IMR-90 (cell line): ENCODE data around the gene CDK6. TPM values are rescaled to one million over a fixed set of nuclear protein-coding genes. Genes with fewer than 3 reads are reported as not detected.

Experiments
- ATAC-seq: fragments of 200-7000 bp; cut with Tn5 transposase; 2 replicates; pipeline ENCODE4 v1.9.1; 2020; ENCODE audit warnings: low read depth, mild to moderate bottlenecking, moderate library complexity
- BruUV-seq: library from RNA; stranded (reverse); fragments of 400-500 nt; replicated peaks from 2 replicates; lab custom pipeline; 2021; lab: Mats Ljungman, UMichigan
- CTCF ChIA-PET: fragments of 300-600 bp; formaldehyde crosslinking; extraction: SDS; loops from one replicate; lab custom pipeline; 2021; ENCODE audit warnings: antibody characterized with exemption; lab: Yijun Ruan, JAX
- POLR2A ChIA-PET: fragments of 300-600 bp; sonication (Branson Sonifier 250); formaldehyde crosslinking; loops from one replicate; lab custom pipeline; 2022; ENCODE audit warnings: antibody characterized with exemption; ENCODE audit not compliant: unreplicated experiment; lab: Charles Lee
- DNase-seq: peaks from one replicate; pipeline ENCODE4 v3.0.0; 2013
- H2AFZ ChIP-seq: replicated peaks from 2 replicates; pipeline ENCODE3; 2013; ENCODE audit warnings: low read length, mild to moderate bottlenecking; ENCODE audit not compliant: poor library complexity
- H2AK5ac ChIP-seq: 2 replicates; pipeline ENCODE4 v1.6.1; 2013; ENCODE audit warnings: low read depth, low read length, inconsistent platforms
- H2AK9ac ChIP-seq: replicated peaks from 2 replicates; pipeline ENCODE3; 2013; ENCODE audit warnings: mild to moderate bottlenecking, low read depth, low read length, moderate library complexity; ENCODE audit not compliant: poor library complexity
- H2BK120ac ChIP-seq: 2 replicates; pipeline ENCODE4 v1.6.1; 2013; ENCODE audit warnings: low read depth, low read length, inconsistent platforms
- H2BK15ac ChIP-seq: 3 replicates; pipeline ENCODE4 v1.6.1; 2013; ENCODE audit warnings: low read depth, low read length, inconsistent platforms
- H2BK20ac ChIP-seq: 2 replicates; pipeline ENCODE4 v1.6.1; 2013; ENCODE audit warnings: low read depth, mild to moderate bottlenecking, inconsistent platforms, low read length, moderate library complexity
- H2BK5ac ChIP-seq: 2 replicates; pipeline ENCODE4 v1.6.1; 2013; ENCODE audit warnings: mild to moderate bottlenecking, low read depth, low read length, inconsistent platforms; ENCODE audit not compliant: poor library complexity, severe bottlenecking
- H3K14ac ChIP-seq: replicated peaks from 2 replicates; pipeline ENCODE4 v1.6.1; 2013; ENCODE audit warnings: low read depth, low read length, inconsistent platforms
- H3K18ac ChIP-seq: 2 replicates; pipeline ENCODE4 v1.6.1; 2013; ENCODE audit warnings: low read depth, low read length, control low read depth
- H3K23ac ChIP-seq: 2 replicates; pipeline ENCODE4 v1.6.1; 2013; ENCODE audit warnings: low read depth, low read length, inconsistent platforms
- H3K27ac ChIP-seq: 2 replicates; pipeline ENCODE4 v1.5.1; 2013; ENCODE audit warnings: mild to moderate bottlenecking, control low read depth, low read length; ENCODE audit not compliant: insufficient read depth
- H3K27me3 ChIP-seq: 2 replicates; pipeline ENCODE4 v1.6.1; 2013; ENCODE audit warnings: low read length; ENCODE audit not compliant: control insufficient read depth, insufficient read depth
- H3K36me3 ChIP-seq: 2 replicates; pipeline ENCODE4 v1.6.1; 2013; ENCODE audit warnings: low read length, mixed read lengths; ENCODE audit not compliant: control insufficient read depth, insufficient read depth
- H3K4ac ChIP-seq: 2 replicates; pipeline ENCODE4 v1.6.1; 2013; ENCODE audit warnings: low read depth, low read length, inconsistent platforms
- H3K4me1 ChIP-seq: 2 replicates; pipeline ENCODE4 v1.6.1; 2013; ENCODE audit warnings: low read length, mixed read lengths; ENCODE audit not compliant: control insufficient read depth, insufficient read depth
- H3K4me2 ChIP-seq: 2 replicates; pipeline ENCODE4 v1.6.1; 2013; ENCODE audit warnings: low read depth, mild to moderate bottlenecking, control low read depth, low read length, moderate library complexity
- H3K4me3 ChIP-seq: 2 replicates; pipeline ENCODE4 v1.5.1; 2013; ENCODE audit warnings: low read depth, mild to moderate bottlenecking, control low read depth, low read length, moderate library complexity; ENCODE audit not compliant: insufficient read depth
- H3K56ac ChIP-seq: 2 replicates; pipeline ENCODE4 v1.6.1; 2013; ENCODE audit warnings: low read length, inconsistent platforms; ENCODE audit not compliant: insufficient read depth; ENCODE audit errors: extremely low read depth
- H3K79me1 ChIP-seq, 2 experiments: 2 replicates each; pipeline ENCODE4 v1.6.1; 2013; ENCODE audit warnings: low read length in 2 of 2, inconsistent platforms in 1 of 2, low read depth in 1 of 2
- H3K9ac ChIP-seq: 2 replicates; pipeline ENCODE4 v1.6.1; 2013; ENCODE audit warnings: low read depth, low read length, control low read depth
- H3K9me1 ChIP-seq: 2 replicates; pipeline ENCODE4 v1.6.1; 2013; ENCODE audit warnings: low read length, inconsistent platforms; ENCODE audit not compliant: insufficient read depth
- H3K9me3 ChIP-seq: 2 replicates; pipeline ENCODE4 v1.6.1; 2013; ENCODE audit warnings: low read length; ENCODE audit not compliant: control insufficient read depth, insufficient read depth
- H4K20me1 ChIP-seq: 2 replicates; pipeline ENCODE4 v1.6.1; 2013; ENCODE audit warnings: low read length, inconsistent platforms; ENCODE audit not compliant: insufficient read depth
- H4K5ac ChIP-seq: 2 replicates; pipeline ENCODE4 v1.6.1; 2013; ENCODE audit warnings: mild to moderate bottlenecking, low read depth, low read length, control low read depth
- H4K8ac ChIP-seq, 2 experiments: 2 replicates each; pipeline ENCODE4 v1.6.1; 2013; ENCODE audit warnings: low read depth in 2 of 2, low read length in 2 of 2, control low read depth in 1 of 2, inconsistent platforms in 1 of 2
- H4K91ac ChIP-seq: 2 replicates; pipeline ENCODE4 v1.6.1; 2013; ENCODE audit warnings: low read depth, low read length, inconsistent platforms; ENCODE audit not compliant: insufficient read depth
- CEBPB ChIP-seq: IDR thresholded peaks from 2 replicates; pipeline ENCODE4 v1.6.1; 2012; ENCODE audit warnings: low read depth, low read length, improper control_type of control experiment
- SMC3 ChIP-seq: fragments of 150-350 bp; IDR thresholded peaks from 2 replicates; pipeline ENCODE4 v1.6.1; 2016; ENCODE audit warnings: low read depth, mild to moderate bottlenecking, antibody characterized with exemption, low read length, moderate library complexity
- WGBS, 2 experiments: methylation state at CpG; one replicate each; pipeline versions ENCODE4 v1.1.5 to v1.1.7; 2013; ENCODE audit warnings: missing lambda C conversion rate in 2 of 2; ENCODE audit not compliant: insufficient read length in 1 of 2; ENCODE audit errors: extremely low coverage in 2 of 2; 5-methylcytosine and 5-hydroxymethylcytosine counted together
- dilution Hi-C: fragments of 300-500 bp; cut with HindIII; formaldehyde crosslinking; loops from one replicate; pipeline ENCODE4 v1.14.3; 2018; ENCODE audit warnings: low sequenced_read_pairs; ENCODE audit not compliant: unreplicated experiment
- in situ Hi-C: fragments of 300-500 bp; cut with MboI; formaldehyde crosslinking; loops from 3 replicates; pipeline ENCODE4 v1.14.3; 2019; ENCODE audit warnings: low sequenced_read_pairs, inconsistent platforms, mixed read lengths
- intact Hi-C: fragments of 100-400 bp; cut with micrococcal nuclease; formaldehyde crosslinking; loops from 2 replicates; pipeline ENCODE4 v1.10.0; 2022
- polyA plus RNA-seq, 3 experiments: library from polyadenylated mRNA; depleted of rRNA; stranded (reverse); fragments of >200 nt; gene quantifications; 2 replicates each; pipeline ENCODE4 v1.2.3, GENCODE V29; 2012; ENCODE audit warnings: low replicate concordance in 1 of 3
- total RNA-seq: library from RNA; depleted of rRNA; stranded (reverse); fragments of >200 nt; gene quantifications from 2 replicates; pipeline ENCODE4 v1.2.3, GENCODE V29; 2012

Gene CDK6
- total and polyA plus RNA-seq, 2 of the 4 experiments (the other 2 are of a cell fraction), result 21.5 to 195 TPM

- no peak for TF ChIP-seq SMC3
- TF ChIP-seq CEBPB, result peak; percentile 92
- ChIA-PET POLR2A (no interaction called here), CTCF (interaction anchor here (0.5 kb wide), 1 partner anchor 90 kb away, joined by 3 read pairs; no protein-coding TSS in a partner anchor)
- intact Hi-C loops (no loop called here), dilution Hi-C loops (no loop called here), in situ Hi-C loops (no loop called here)
- Histone ChIP-seq H3K79me1 (peaks cover 22 to 59% of the 10 kb centered on the region in 2 experiments; a peak in 3 of 4 replicates), H3K4me3 (no peak overlapping the region), H3K4me2 (no peak overlapping the region), H2BK20ac (no peak overlapping the region), H4K20me1 (peaks cover 55% of the 10 kb centered on the region; the same call in 1 of the 2 replicates), H3K27ac (no peak overlapping the region), H3K56ac (no peak overlapping the region), H2AK9ac (no peak overlapping the region), H3K9ac (no peak overlapping the region), H2BK5ac (peak overlapping the region; percentile 55), H3K14ac (no peak overlapping the region), H3K9me3 (no peaks in the 10 kb centered on the region), H3K23ac (no peak overlapping the region), H2AFZ (no peak overlapping the region), H3K4me1 (peaks cover 4% of the 10 kb centered on the region; the same call in 1 of the 2 replicates), H3K4ac (no peak overlapping the region), H4K5ac (no peak overlapping the region), H2BK15ac (no peak overlapping the region), H4K91ac (no peak overlapping the region), H4K8ac (no peak overlapping the region), H3K36me3 (peaks cover 7% of the 10 kb centered on the region), H3K18ac (no peak overlapping the region), H3K9me1 (peaks cover 10% of the 10 kb centered on the region; the same call in 1 of the 2 replicates), H2BK120ac (no peak overlapping the region), H2AK5ac (no peak overlapping the region), H3K27me3 (no peaks in the 10 kb centered on the region)
- no TSS peak for BruUV-seq
- ATAC-seq, result no peak
- DNase-seq, result peak; percentile 47
- WGBS, 2 experiments, result no CpG with 5 or more reads among the region's 2 CpGs
Observed at GRCh38 chr7:92808006-92808405, 28.4 kb downstream of the CDK6 start.
